Smooth muscle cell (in vitro differentiated cells): ENCODE results near the gene HS6ST2. TPM values are rescaled to one million over a fixed set of nuclear protein-coding genes. Genes with fewer than 3 reads are reported as not detected.

Experiments
- DNase-seq: peaks from one replicate; lab custom pipeline; 2025; ENCODE audit not compliant: unreplicated experiment; lab: John Stamatoyannopoulos, UW
- H2AFZ ChIP-seq: fragments of 200-600 bp; sonication (generic); 2 replicates; pipeline ENCODE4 v1.6.0; 2016; ENCODE audit warnings: antibody characterized with exemption, low read depth, mild to moderate bottlenecking
- H3F3A ChIP-seq: fragments of 200-600 bp; sonication (generic); 2 replicates; pipeline ENCODE4 v1.6.0; 2017; ENCODE audit warnings: antibody characterized with exemption, low read depth
- H3K27ac ChIP-seq: fragments of 200-600 bp; sonication (generic); 2 replicates; pipeline ENCODE4 v1.5.1; 2016; ENCODE audit warnings: low read depth, mild to moderate bottlenecking
- H3K27me3 ChIP-seq: fragments of 200-600 bp; sonication (generic); 2 replicates; pipeline ENCODE4 v1.6.1; 2016; ENCODE audit warnings: low read depth, mild to moderate bottlenecking
- H3K36me3 ChIP-seq: fragments of 200-600 bp; sonication (generic); 2 replicates; pipeline ENCODE4 v1.5.1; 2016; ENCODE audit warnings: low read depth
- H3K4me1 ChIP-seq: fragments of 200-600 bp; sonication (generic); 2 replicates; pipeline ENCODE4 v1.5.1; 2016; ENCODE audit warnings: low read depth
- H3K4me2 ChIP-seq: fragments of 200-600 bp; sonication (generic); 2 replicates; pipeline ENCODE4 v1.6.0; 2016; ENCODE audit warnings: mild to moderate bottlenecking
- H3K4me3 ChIP-seq: fragments of 200-600 bp; sonication (generic); 2 replicates; pipeline ENCODE4 v1.5.1; 2016; ENCODE audit warnings: mild to moderate bottlenecking
- H3K79me2 ChIP-seq: fragments of 200-600 bp; sonication (generic); 2 replicates; pipeline ENCODE4 v1.6.0; 2016; ENCODE audit warnings: low read depth, mild to moderate bottlenecking
- H3K9ac ChIP-seq: fragments of 200-600 bp; sonication (generic); 2 replicates; pipeline ENCODE4 v1.6.0; 2016; ENCODE audit warnings: low read depth
- H3K9me3 ChIP-seq: fragments of 200-600 bp; sonication (generic); replicated peaks from 2 replicates; pipeline ENCODE4 v1.5.1; 2016; ENCODE audit warnings: low read depth
- H4K20me1 ChIP-seq: fragments of 200-600 bp; sonication (generic); 2 replicates; pipeline ENCODE4 v1.6.0; 2016; ENCODE audit warnings: low read depth
- WGBS: methylation state at CpG from one replicate; pipeline ENCODE4 v1.1.7; 2016; ENCODE audit warnings: low lambda C conversion rate; 5-methylcytosine and 5-hydroxymethylcytosine counted together
- polyA plus RNA-seq: library from polyadenylated mRNA; unstranded; fragments of >200 nt; fragmentation: Nextera tagmentation; extraction: Ambion mirVana; gene quantifications from 2 replicates; pipeline ENCODE4 v1.2.1, GENCODE V29; 2016
- total RNA-seq: library from RNA; depleted of rRNA; stranded (reverse); fragments of >200 nt; gene quantifications from 2 replicates; pipeline ENCODE4 v1.2.3, GENCODE V29; 2014
- TF ChIP-seq, protein P1 (sequence below): fragments of 200-600 bp; sonication (generic); IDR thresholded peaks from 2 replicates; pipeline ENCODE4 v1.5.1; 2017; ENCODE audit warnings: borderline replicate concordance, mild to moderate bottlenecking, antibody characterized with exemption; ENCODE audit not compliant: insufficient read depth, poor library complexity, severe bottlenecking

The HS6ST2 gene
- total and polyA plus RNA-seq, 2 experiments from 2014 or later: 12.7 to 13.3 TPM

DNA sequence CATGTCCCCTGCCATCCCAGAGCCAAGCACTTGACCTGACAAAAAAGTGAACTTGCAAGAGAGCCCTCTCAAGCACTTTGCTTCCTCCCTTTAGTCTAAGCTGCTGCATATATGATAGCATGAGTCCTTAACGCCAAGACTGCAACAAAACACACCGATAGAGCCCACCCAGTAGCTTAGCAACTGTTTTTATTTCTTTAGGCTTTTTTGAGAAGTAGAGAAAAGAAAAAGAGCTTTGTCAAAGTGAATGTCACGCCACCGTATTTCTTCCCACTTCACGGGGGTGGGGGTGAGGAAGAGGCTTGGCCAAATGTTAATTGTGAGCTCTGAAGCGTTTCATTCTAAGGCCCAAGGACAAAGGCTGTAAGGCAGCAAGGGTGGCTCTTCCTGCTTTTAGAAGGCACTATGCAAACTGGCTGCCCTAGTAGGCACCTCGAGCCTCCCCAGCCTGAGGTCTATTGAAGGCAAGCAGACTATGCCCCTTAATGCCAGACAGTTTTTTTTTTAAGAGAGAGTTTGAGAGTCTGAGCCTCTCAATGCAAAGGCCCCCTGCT, 138.6 kb downstream of the HS6ST2 start:
- no peak for DNase-seq
- H3K4me3 ChIP-seq: no peak overlapping the region
- H2AFZ ChIP-seq: no peak overlapping the region

DNA sequence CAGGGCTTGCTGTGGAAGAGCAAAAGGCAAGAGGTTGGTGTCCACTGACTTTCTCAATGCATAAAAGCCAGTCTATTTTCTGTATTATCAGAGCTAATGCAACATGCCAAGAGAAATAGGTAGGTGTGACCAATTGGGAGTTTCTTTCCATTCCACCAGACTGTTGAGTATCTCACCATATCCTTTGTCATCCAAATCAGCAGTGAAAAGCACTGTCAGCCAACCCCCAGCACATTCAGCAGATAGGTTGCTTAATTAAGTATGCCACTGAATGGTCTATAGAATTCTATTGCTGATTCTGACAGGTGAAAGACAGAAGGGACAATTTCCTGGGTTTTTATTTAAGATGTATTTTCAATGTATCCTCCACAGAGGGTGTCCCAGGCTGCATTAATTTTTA, 139.8 kb downstream of the HS6ST2 start:
- no peaks in the 10 kb centered on the region for H3K4me1 ChIP-seq
- H3K27ac ChIP-seq: no peak overlapping the region
- no peaks in the 10 kb centered on the region for H3K79me2 ChIP-seq
- H3K9ac ChIP-seq: no peak overlapping the region
- no peak overlapping the region for H2AFZ ChIP-seq
- H3K27me3 ChIP-seq: no peaks in the 10 kb centered on the region
- H3K9me3 ChIP-seq: no peaks in the 10 kb centered on the region
- DNase-seq: no peak
- no peaks in the 10 kb centered on the region for H3F3A ChIP-seq
- TF ChIP-seq, protein P1, sequence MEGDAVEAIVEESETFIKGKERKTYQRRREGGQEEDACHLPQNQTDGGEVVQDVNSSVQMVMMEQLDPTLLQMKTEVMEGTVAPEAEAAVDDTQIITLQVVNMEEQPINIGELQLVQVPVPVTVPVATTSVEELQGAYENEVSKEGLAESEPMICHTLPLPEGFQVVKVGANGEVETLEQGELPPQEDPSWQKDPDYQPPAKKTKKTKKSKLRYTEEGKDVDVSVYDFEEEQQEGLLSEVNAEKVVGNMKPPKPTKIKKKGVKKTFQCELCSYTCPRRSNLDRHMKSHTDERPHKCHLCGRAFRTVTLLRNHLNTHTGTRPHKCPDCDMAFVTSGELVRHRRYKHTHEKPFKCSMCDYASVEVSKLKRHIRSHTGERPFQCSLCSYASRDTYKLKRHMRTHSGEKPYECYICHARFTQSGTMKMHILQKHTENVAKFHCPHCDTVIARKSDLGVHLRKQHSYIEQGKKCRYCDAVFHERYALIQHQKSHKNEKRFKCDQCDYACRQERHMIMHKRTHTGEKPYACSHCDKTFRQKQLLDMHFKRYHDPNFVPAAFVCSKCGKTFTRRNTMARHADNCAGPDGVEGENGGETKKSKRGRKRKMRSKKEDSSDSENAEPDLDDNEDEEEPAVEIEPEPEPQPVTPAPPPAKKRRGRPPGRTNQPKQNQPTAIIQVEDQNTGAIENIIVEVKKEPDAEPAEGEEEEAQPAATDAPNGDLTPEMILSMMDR: no peak
- no peaks in the 10 kb centered on the region for H3K36me3 ChIP-seq
- H4K20me1 ChIP-seq: no peaks in the 10 kb centered on the region
- no peak overlapping the region for H3K4me3 ChIP-seq
- H3K4me2 ChIP-seq: no peak overlapping the region

More for the DNA sequence above, 138.6 kb downstream of the HS6ST2 start:
- WGBS: 71% methylated on average over 7 of the region's 7 CpGs
- H3K9ac ChIP-seq: no peak overlapping the region
- no peaks in the 10 kb centered on the region for H3K79me2 ChIP-seq
- H3K4me2 ChIP-seq: no peak overlapping the region
- no peaks in the 10 kb centered on the region for H3K36me3 ChIP-seq
- no peaks in the 10 kb centered on the region for H3K4me1 ChIP-seq
- no peaks in the 10 kb centered on the region for H3K9me3 ChIP-seq
- no peak overlapping the region for H3K27ac ChIP-seq
- TF ChIP-seq, protein P1: no peak
- H3F3A ChIP-seq: no peaks in the 10 kb centered on the region
- no peaks in the 10 kb centered on the region for H3K27me3 ChIP-seq
- H4K20me1 ChIP-seq: no peaks in the 10 kb centered on the region

DNA sequence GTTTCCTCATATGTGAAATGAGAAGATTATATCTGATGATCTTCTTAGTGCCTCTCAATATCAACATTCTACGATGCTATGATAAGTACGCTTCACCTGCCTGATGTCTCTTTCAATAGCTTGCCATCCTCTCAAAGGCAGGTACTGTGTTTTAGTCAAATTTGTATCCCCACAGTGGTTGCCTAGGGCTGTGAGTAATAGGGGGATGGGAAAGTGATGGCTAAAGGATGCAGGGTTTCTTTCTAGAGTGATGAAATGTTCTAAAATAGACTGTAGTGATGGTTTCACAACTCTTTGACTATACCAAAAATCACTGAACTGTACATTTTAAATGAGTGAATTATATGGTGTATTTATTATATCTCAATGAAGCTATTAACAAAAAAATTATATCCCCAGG, 142.8 kb downstream of the HS6ST2 start:
- no peaks in the 10 kb centered on the region for H3K36me3 ChIP-seq
- H3K4me1 ChIP-seq: no peaks in the 10 kb centered on the region
- H2AFZ ChIP-seq: no peak overlapping the region
- H3K27me3 ChIP-seq: no peaks in the 10 kb centered on the region
- H3K9me3 ChIP-seq: no peaks in the 10 kb centered on the region
- no peak overlapping the region for H3K9ac ChIP-seq
- no peak for DNase-seq
- H3F3A ChIP-seq: no peaks in the 10 kb centered on the region
- no peak overlapping the region for H3K4me2 ChIP-seq
- TF ChIP-seq, protein P1: no peak
- no peaks in the 10 kb centered on the region for H3K79me2 ChIP-seq
- H3K4me3 ChIP-seq: no peak overlapping the region
- WGBS: 88% methylated on average over 2 of the region's 2 CpGs
- no peak overlapping the region for H3K27ac ChIP-seq
- no peaks in the 10 kb centered on the region for H4K20me1 ChIP-seq

DNA sequence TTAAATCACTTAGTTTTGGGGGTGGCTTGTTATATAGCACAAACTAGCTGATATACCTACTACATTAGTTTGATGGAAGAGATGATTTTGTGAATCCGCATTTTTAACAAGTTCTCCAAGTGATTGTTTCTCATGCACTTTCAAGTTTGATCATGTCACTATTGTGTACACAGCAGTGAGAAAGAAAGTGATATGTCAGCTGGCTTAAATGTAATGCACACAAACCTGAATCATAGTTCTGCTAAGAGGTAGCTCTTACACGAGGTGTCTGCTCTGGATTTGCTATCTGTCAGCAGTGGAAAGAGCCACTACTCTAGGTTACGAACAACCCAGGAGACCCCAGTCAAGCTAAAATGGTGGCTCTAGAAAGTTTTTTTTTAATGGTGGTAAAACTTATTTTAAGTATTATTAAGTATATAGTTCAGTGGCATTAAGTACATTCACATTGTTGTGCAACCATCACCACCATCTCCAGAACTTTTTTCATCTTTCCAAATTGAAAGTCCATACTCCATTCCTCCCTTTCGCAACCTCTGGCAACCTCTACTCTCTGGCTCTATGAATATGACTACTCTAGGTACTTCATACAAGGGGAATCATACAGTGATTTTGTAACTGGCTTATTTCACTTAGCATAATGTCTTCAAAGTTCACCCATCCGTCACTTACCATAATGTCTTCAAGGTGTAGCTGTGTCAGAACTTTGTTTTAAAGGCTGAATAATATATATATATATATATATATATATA, 147.3 kb downstream of the HS6ST2 start:
- no peaks in the 10 kb centered on the region for H3K79me2 ChIP-seq
- 82% methylated on average over 5 of the region's 5 CpGs for WGBS
- no peaks in the 10 kb centered on the region for H3K36me3 ChIP-seq
- no peaks in the 10 kb centered on the region for H3F3A ChIP-seq
- DNase-seq: no peak
- H3K27ac ChIP-seq: no peak overlapping the region
- no peak overlapping the region for H3K4me2 ChIP-seq
- no peaks in the 10 kb centered on the region for H4K20me1 ChIP-seq
- H2AFZ ChIP-seq: no peak overlapping the region
- no peak overlapping the region for H3K4me3 ChIP-seq
- H3K4me1 ChIP-seq: no peaks in the 10 kb centered on the region
- TF ChIP-seq, protein P1: no peak
- no peaks in the 10 kb centered on the region for H3K27me3 ChIP-seq
- H3K9me3 ChIP-seq: no peaks in the 10 kb centered on the region
- H3K9ac ChIP-seq: no peak overlapping the region
